H1 (cell line): Measurements from ENCODE around the gene SLC17A8. TPM values are rescaled to one million over a fixed set of nuclear protein-coding genes. Genes with fewer than 3 reads are reported as not detected.

Experiments used
- CTCF ChIA-PET: fragments of 300-600 bp; sonication (Branson Sonifier 250); formaldehyde crosslinking; loops from one replicate; lab custom pipeline; 2021; ENCODE audit not compliant: partially characterized antibody; lab: Charles Lee
- POLR2A ChIA-PET: fragments of 300-600 bp; sonication (Branson Sonifier 250); formaldehyde crosslinking; loops from one replicate; lab custom pipeline; 2021; ENCODE audit warnings: inconsistent platforms; ENCODE audit not compliant: partially characterized antibody; lab: Charles Lee
- DNase-seq, 2 experiments: peaks; one replicate each; pipeline versions ENCODE4 v3.0.0 to v3.0.0-alpha.2; 2010 to 2022; ENCODE audit warnings: low spot score in 2 of 2, low read depth in 1 of 2, mixed read lengths in 1 of 2
- FAIRE-seq: peaks from 2 replicates; lab custom pipeline; 2011; peaks lifted over from hg19 to GRCh38; lab: Jason Lieb, UNC
- H2AFZ ChIP-seq: 2 replicates; pipeline ENCODE4 v1.8.1; 2012; ENCODE audit warnings: low read length, inconsistent platforms
- H2AK5ac ChIP-seq: 2 replicates; pipeline ENCODE4 v1.6.1; 2013; ENCODE audit warnings: low read depth, low read length
- H2BK120ac ChIP-seq: replicated peaks from 2 replicates; pipeline ENCODE3; 2013; ENCODE audit warnings: low read depth, low read length, inconsistent platforms
- H2BK12ac ChIP-seq: 2 replicates; pipeline ENCODE4 v1.6.1; 2013; ENCODE audit warnings: low read depth, low read length
- H2BK15ac ChIP-seq: 2 replicates; pipeline ENCODE4 v1.6.1; 2013; ENCODE audit warnings: low read length
- H2BK20ac ChIP-seq: 2 replicates; pipeline ENCODE4 v1.6.1; 2013; ENCODE audit warnings: low read length
- H2BK5ac ChIP-seq: 2 replicates; pipeline ENCODE4 v1.6.1; 2013; ENCODE audit warnings: low read depth, low read length
- H3K14ac ChIP-seq: 2 replicates; pipeline ENCODE4 v1.6.1; 2013; ENCODE audit warnings: inconsistent platforms; ENCODE audit not compliant: insufficient read length
- H3K18ac ChIP-seq: 2 replicates; pipeline ENCODE4 v1.6.1; 2013; ENCODE audit warnings: low read length; ENCODE audit errors: extremely low read depth
- H3K23ac ChIP-seq: 2 replicates; pipeline ENCODE4 v1.6.1; 2013; ENCODE audit warnings: inconsistent platforms; ENCODE audit not compliant: insufficient read length
- H3K23me2 ChIP-seq: 2 replicates; pipeline ENCODE4 v1.6.1; 2013; ENCODE audit warnings: low read depth, low read length
- H3K27ac ChIP-seq: 2 replicates; pipeline ENCODE4 v1.6.1; 2011; ENCODE audit warnings: low read depth, low read length, inconsistent platforms
- H3K27me3 ChIP-seq, 4 experiments: replicated peaks in 1 of 4; 1 replicate in 1 of 4; 2 replicates in 3 of 4; pipeline versions ENCODE4 v1.6.1 to v1.8.1; 2011 to 2013; ENCODE audit warnings: low read length in 3 of 4, mild to moderate bottlenecking in 3 of 4, inconsistent platforms in 2 of 4, mixed read lengths in 2 of 4, moderate library complexity in 1 of 4; ENCODE audit not compliant: control insufficient read depth in 3 of 4, insufficient read depth in 3 of 4; ENCODE audit errors: extremely low read depth in 1 of 4
- H3K36me3 ChIP-seq, 4 experiments: 2 replicates each; pipeline versions ENCODE4 v1.6.1 to v1.8.1; 2011 to 2013; ENCODE audit warnings: mild to moderate bottlenecking in 4 of 4, low read length in 3 of 4, moderate library complexity in 2 of 4, control low read depth in 1 of 4, inconsistent platforms in 1 of 4; ENCODE audit not compliant: insufficient read depth in 4 of 4, control insufficient read depth in 2 of 4
- H3K4ac ChIP-seq: replicated peaks from 2 replicates; pipeline ENCODE3; 2013; ENCODE audit warnings: low read length, low read depth, mixed read lengths, inconsistent platforms; ENCODE audit not compliant: insufficient read length
- H3K4me1 ChIP-seq, 4 experiments: replicated peaks in 1 of 4; 1 replicate in 1 of 4; 2 replicates in 3 of 4; pipeline versions ENCODE4 v1.6.1 to v1.8.1; 2011 to 2013; ENCODE audit warnings: low read length in 3 of 4, inconsistent platforms in 2 of 4, mixed read lengths in 1 of 4; ENCODE audit not compliant: insufficient read depth in 4 of 4, control insufficient read depth in 3 of 4
- H3K4me2 ChIP-seq, 2 experiments: 2 replicates each; pipeline versions ENCODE4 v1.6.1 to v1.8.1; 2011 to 2013; ENCODE audit warnings: low read depth in 2 of 2, low read length in 2 of 2, control low read depth in 1 of 2, inconsistent platforms in 1 of 2, mild to moderate bottlenecking in 1 of 2; ENCODE audit not compliant: insufficient read depth in 1 of 2
- H3K4me3 ChIP-seq, 4 experiments: fragments of 200-600, 300-600 bp in 1 of 4; sonication (generic), shearing (Covaris generic), sonication (Bioruptor Twin) in 1 of 4; 2 replicates each; pipeline versions ENCODE4 v1.5.1 to v1.8.1; 2011 to 2016; ENCODE audit warnings: low read length in 4 of 4, low read depth in 3 of 4, control low read depth in 2 of 4, inconsistent platforms in 2 of 4, mild to moderate bottlenecking in 2 of 4, mixed read lengths in 1 of 4, moderate library complexity in 1 of 4; ENCODE audit not compliant: insufficient read depth in 2 of 4; ENCODE audit errors: extremely low read depth in 1 of 4
- H3K56ac ChIP-seq: replicated peaks from 2 replicates; pipeline ENCODE3; 2013; ENCODE audit warnings: low read depth, mild to moderate bottlenecking, mixed read lengths, low read length, inconsistent platforms; ENCODE audit not compliant: insufficient read length
- H3K79me1 ChIP-seq: 2 replicates; pipeline ENCODE4 v1.6.1; 2013; ENCODE audit warnings: low read depth, low read length, control low read depth
- H3K79me2 ChIP-seq, 2 experiments: 2 replicates each; pipeline versions ENCODE4 v1.6.1 to v1.8.1; 2012 to 2013; ENCODE audit warnings: low read length in 2 of 2, mild to moderate bottlenecking in 2 of 2, inconsistent platforms in 1 of 2; ENCODE audit not compliant: insufficient read depth in 2 of 2, control insufficient read depth in 1 of 2
- H3K9ac ChIP-seq, 4 experiments: replicated peaks in 1 of 4; 1 replicate in 1 of 4; 2 replicates in 3 of 4; pipeline versions ENCODE4 v1.6.1 to v1.8.1; 2011 to 2013; ENCODE audit warnings: low read depth in 3 of 4, low read length in 3 of 4, control low read depth in 2 of 4, mild to moderate bottlenecking in 2 of 4, moderate library complexity in 2 of 4, inconsistent platforms in 1 of 4; ENCODE audit errors: extremely low read depth in 1 of 4
- H3K9me3 ChIP-seq, 2 experiments: 2 replicates each; pipeline versions ENCODE4 v1.6.1 to v1.8.1; 2012 to 2013; ENCODE audit warnings: mild to moderate bottlenecking in 2 of 2, moderate library complexity in 2 of 2, control low read depth in 1 of 2, inconsistent platforms in 1 of 2, low read depth in 1 of 2, low read length in 1 of 2, mixed read lengths in 1 of 2; ENCODE audit not compliant: insufficient read depth in 2 of 2
- H4K20me1 ChIP-seq, 2 experiments: replicated peaks in 1 of 2; 2 replicates each; pipeline versions ENCODE3 to v1.8.1; 2011 to 2013; ENCODE audit warnings: inconsistent platforms in 2 of 2, low read length in 2 of 2, mild to moderate bottlenecking in 1 of 2; ENCODE audit not compliant: insufficient read depth in 2 of 2, control insufficient read depth in 1 of 2
- H4K5ac ChIP-seq: 2 replicates; pipeline ENCODE4 v1.6.1; 2013; ENCODE audit warnings: low read length, low read depth, mixed read lengths, inconsistent platforms; ENCODE audit not compliant: insufficient read length
- H4K8ac ChIP-seq: 2 replicates; pipeline ENCODE4 v1.8.0; 2013; ENCODE audit warnings: mild to moderate bottlenecking, moderate library complexity, low read length, inconsistent platforms; ENCODE audit not compliant: insufficient read depth; ENCODE audit errors: extremely low read depth
- H4K91ac ChIP-seq: replicated peaks from 2 replicates; pipeline ENCODE3; 2013; ENCODE audit warnings: low read length, mixed read lengths, inconsistent platforms; ENCODE audit not compliant: insufficient read length
- ASH2L ChIP-seq: fragments of 200-600, 300-600 bp; sonication (generic); IDR thresholded peaks from one replicate; pipeline ENCODE4 v1.7.1; 2017; ENCODE audit warnings: low read length
- ATF3 ChIP-seq: IDR thresholded peaks from 2 replicates; pipeline ENCODE4 v1.6.1; 2011; ENCODE audit warnings: low read depth, mild to moderate bottlenecking, low read length; ENCODE audit not compliant: insufficient read depth
- CEBPB ChIP-seq: IDR thresholded peaks from 2 replicates; pipeline ENCODE4 v1.6.1; 2012; ENCODE audit warnings: low read depth, low read length
- CTBP2 ChIP-seq: IDR thresholded peaks from 2 replicates; pipeline ENCODE4 v1.7.0; 2011; ENCODE audit warnings: borderline replicate concordance, mild to moderate bottlenecking, moderate library complexity, mixed read lengths, low read length; ENCODE audit not compliant: insufficient read depth, insufficient read length
- FOSL1 ChIP-seq: IDR thresholded peaks from 2 replicates; pipeline ENCODE4 v1.6.1; 2011; ENCODE audit warnings: mild to moderate bottlenecking, low read depth, low read length, moderate library complexity; ENCODE audit not compliant: insufficient read depth
- RAD21 ChIP-seq, 2 experiments: IDR thresholded peaks in 1 of 2; conservative IDR thresholded peaks in 1 of 2; 2 replicates each; pipeline ENCODE4 v1.6.1; 2011; ENCODE audit warnings: low read depth in 2 of 2, low read length in 2 of 2, improper control_type of control experiment in 1 of 2, inconsistent platforms in 1 of 2, mild to moderate bottlenecking in 1 of 2, moderate library complexity in 1 of 2
- RBBP5 ChIP-seq: IDR thresholded peaks from 2 replicates; pipeline ENCODE4 v1.7.1; 2012; ENCODE audit warnings: low read depth, mild to moderate bottlenecking, inconsistent platforms, low read length, moderate library complexity, borderline replicate concordance
- RFX5 ChIP-seq: IDR thresholded peaks from 2 replicates; pipeline ENCODE4 v1.6.1; 2011; ENCODE audit warnings: low read depth, low read length, improper control_type of control experiment, borderline replicate concordance
- WGBS, 2 experiments: shearing (Covaris generic) in 1 of 2; methylation state at CpG; one replicate each; pipeline versions ENCODE4 v1.1.6 to v1.1.7; 2013 to 2015; ENCODE audit warnings: low lambda C conversion rate in 2 of 2, mixed read lengths in 2 of 2, inconsistent platforms in 1 of 2, low coverage in 1 of 2, missing lambda C conversion rate in 1 of 2; ENCODE audit not compliant: insufficient replicate concordance in 2 of 2, insufficient coverage in 1 of 2, insufficient read length in 1 of 2; ENCODE audit errors: extremely low coverage in 1 of 2, missing lambda C conversion rate in 1 of 2; 5-methylcytosine and 5-hydroxymethylcytosine counted together
- polyA plus RNA-seq, 7 experiments: library from polyadenylated mRNA; depleted of rRNA in 3 of 7; stranded (reverse) in 5 of 7; unstranded in 2 of 7; fragments of >200 nt in 5 of 7; fragments of 200-250 nt in 2 of 7; gene quantifications; 1 replicate in 5 of 7; 2 replicates in 1 of 7; 4 replicates in 1 of 7; pipeline versions ENCODE4 v1.2.1 to v1.2.3, GENCODE V29; 2011 to 2013; ENCODE audit warnings: missing spikeins in 2 of 7, mixed read lengths in 2 of 7
- total RNA-seq: library from RNA; stranded (reverse); fragmentation: NEBNext Ultra II Directional; extraction: Animal tissue kit (Norgen Biotek cat#: 25700); gene quantifications from 2 replicates; pipeline ENCODE4 v1.2.1, GENCODE V29; 2021

Gene SLC17A8
- total and polyA plus RNA-seq, 2 of the 8 experiments (the other 6 are each of a cell fraction or from before 2014, with no cell fraction given): 0.14 to 0.30 TPM

- Histone ChIP-seq H3K4me2 (no peak overlapping the region), H4K8ac (no peak overlapping the region), H3K9me3 (no peaks in the 10 kb centered on the region), H4K5ac (no peak overlapping the region), H3K79me2 (no peaks in the 10 kb centered on the region), H2AK5ac (no peak overlapping the region), H3K14ac (no peak overlapping the region), H3K79me1 (no peaks in the 10 kb centered on the region), H3K36me3 (no peaks in the 10 kb centered on the region), H2BK5ac (no peak overlapping the region), H3K27me3 (no peaks in the 10 kb centered on the region), H2AFZ (peak overlapping the region; percentile 92), H3K23me2 (no peaks in the 10 kb centered on the region), H3K18ac (no peak overlapping the region), H3K4ac (no peak overlapping the region), H4K91ac (no peak overlapping the region), H3K4me3 (no peak overlapping the region), H4K20me1 (no peaks in the 10 kb centered on the region), H3K9ac (no peak overlapping the region), H2BK12ac (no peak overlapping the region), H2BK120ac (no peak overlapping the region), H2BK20ac (no peak overlapping the region), H3K27ac (no peak overlapping the region), H3K56ac (no peak overlapping the region), H3K23ac (no peak overlapping the region), H3K4me1 (peaks cover 0 to 2% (median 0%) of the 10 kb centered on the region in 4 experiments; a peak in 2 of 7 replicates), H2BK15ac (no peak overlapping the region)
- peak; percentile 70 to 87 for DNase-seq
- ChIA-PET POLR2A (interaction anchor here (0.6 to 1.2 kb wide), 2 partner anchors 38 to 1408 kb away, joined by 4 read pairs; no protein-coding TSS in a partner anchor), CTCF (interaction anchor here (0.5 to 5.1 kb wide), 83 partner anchors 9 to 912 kb away, joined by 3 to 92 read pairs (median 5); partner anchors contain the start of gene SLC17A8)
- 32% methylated on average over 10 of the region's 10 CpGs; no CpG with 5 or more reads in 1 of the 2 experiments for WGBS, 2 experiments
- peak; percentile 94 for FAIRE-seq
- no peak for TF ChIP-seq RFX5
- TF ChIP-seq FOSL1: no peak
- TF ChIP-seq CTBP2: no peak
- no peak for TF ChIP-seq ATF3
- peak; percentile 84 to 90 for TF ChIP-seq RAD21 (IDR thresholded peaks at IDR 0.05 in 1 of 2, conservative IDR thresholded peaks at IDR 0.05 in 1 of 2; ENCODE audit: low read depth in 2 of 2, low read length in 2 of 2)
- TF ChIP-seq CEBPB: peak; percentile 63; the same call in 1 of the 2 replicates
- TF ChIP-seq RBBP5: no peak
- no peak for TF ChIP-seq ASH2L
Measured at GRCh38 chr12:100404769-100405407, 48.0 kb downstream of the SLC17A8 start.
